GM18868 (cell line): ENCODE results near the gene STRA8.

Experiments used
- ATAC-seq: cut with Tn5 transposase; IDR thresholded peaks from one replicate; pipeline ENCODE4 v1.9.1; 2021; ENCODE audit warnings: mild to moderate bottlenecking, moderate library complexity; ENCODE audit not compliant: unreplicated experiment

STRA8 gene

DNA sequence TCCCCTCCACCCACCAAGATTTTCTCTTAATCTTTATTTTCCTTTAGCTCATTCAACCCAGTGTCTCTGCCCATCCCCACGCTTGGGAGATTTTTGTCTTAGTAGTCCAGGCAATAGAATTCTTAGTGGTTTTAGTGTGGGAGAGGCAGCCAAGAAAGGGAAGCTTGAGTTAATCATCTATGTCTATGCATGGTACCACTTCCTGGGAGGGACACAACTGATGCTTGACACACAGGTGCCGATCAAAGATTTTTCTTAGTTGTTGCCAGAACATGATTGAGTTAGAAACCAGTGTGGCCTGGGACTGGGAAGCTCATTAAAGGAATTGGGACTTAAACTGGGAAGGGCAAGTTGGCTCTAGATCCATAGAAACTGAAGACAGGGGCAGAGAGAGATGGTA is 3.1 kb downstream of the STRA8 start:
- ATAC-seq, result peak; percentile 58

DNA sequence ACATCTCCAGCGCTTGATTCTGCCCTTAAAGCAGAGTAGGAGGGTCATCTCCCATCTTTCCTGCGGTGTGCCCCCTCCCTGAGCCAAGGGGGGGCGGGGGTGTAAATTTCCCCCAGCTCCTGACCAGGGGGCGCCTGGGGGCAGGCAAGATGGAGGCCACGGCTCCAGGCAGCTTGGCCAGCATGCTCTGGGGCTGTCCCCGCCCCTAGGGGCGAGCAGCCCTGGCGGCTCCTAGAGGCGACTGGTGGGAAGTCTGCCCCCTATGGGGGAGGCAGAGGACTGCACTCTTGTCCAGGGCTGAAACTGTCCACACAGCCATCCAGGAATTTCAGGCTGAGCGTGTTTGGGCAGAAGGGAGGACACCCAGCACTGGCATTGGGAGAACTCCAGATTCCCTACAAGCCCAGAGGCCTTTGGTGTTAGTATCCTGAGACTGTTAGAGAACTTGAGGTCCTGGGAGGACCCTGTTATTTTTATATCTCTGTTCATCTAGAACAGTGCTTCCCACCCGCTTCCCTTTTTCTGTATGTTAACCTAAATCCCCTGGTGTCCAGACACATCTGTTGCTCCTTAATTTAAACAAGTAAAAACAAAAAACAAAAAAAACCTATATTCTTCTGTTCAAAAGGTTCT is 4.6 kb downstream of the STRA8 start:
- no peak for ATAC-seq

DNA sequence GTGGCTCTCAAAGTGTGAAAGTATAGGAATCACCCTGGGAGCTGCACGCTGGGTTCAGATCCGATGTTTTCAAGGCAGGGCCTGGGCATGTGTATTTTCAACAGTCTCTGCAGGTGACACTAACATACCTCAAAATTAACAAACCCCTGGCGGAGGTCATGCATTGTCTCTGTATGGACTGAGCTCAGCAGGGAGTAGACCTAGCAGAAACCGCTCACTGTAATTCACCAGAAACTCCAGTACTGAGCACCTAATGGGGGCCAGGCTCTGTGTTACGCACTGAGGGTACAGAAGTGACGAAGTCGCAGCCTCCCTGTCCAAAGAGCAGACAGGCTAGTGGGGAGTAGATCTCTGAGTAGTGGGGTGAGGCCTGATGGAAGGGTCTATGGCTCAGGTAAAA is 5.6 kb downstream of the STRA8 start:
- ATAC-seq, result no peak

DNA sequence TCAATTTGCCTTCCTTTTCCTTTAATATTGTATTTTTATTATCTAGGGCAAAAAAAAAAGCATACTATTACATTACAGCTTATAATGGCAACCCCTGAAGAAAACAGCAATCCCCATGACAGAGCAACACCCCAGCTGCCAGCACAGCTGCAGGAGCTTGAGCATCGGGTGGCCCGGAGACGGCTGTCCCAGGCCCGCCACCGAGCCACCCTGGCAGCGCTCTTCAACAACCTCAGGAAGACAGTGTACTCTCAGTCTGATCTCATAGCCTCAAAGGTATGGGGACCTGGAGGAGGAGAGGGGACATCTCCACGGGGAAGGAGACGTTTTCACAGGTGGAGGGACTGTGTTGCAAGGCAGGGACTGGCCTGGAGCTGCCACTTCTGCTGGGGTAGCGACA is 6.8 kb downstream of the STRA8 start:
- no peak for ATAC-seq

DNA sequence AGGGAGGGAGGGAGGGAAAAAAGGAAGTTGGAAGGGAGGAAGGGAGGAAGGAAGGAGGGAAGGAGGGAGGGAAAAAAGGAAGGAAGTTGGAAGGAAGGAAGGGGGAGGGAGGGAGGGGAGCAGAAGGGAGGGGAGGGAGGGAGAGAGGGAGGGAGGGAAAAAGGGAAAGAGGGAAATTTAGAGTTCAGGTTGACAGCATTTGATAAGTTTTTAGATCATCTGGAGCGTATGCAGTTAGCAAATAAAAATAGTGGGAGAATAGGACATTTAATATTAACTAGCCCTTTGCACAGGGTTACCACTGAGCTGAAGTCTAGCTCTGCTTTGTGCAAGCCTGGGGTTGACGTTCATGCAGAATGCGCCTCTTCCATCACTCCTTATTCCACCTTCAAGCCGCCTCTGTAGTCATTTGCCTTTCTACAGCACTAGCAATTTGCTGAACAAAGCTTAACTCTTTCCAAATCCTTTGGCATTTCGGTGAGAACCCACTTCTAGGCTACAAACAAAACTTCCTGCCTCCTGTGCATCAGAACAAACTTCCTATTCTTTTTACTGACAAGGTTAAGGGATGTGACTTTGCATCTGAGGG is 8.6 kb downstream of the STRA8 start:
- no peak for ATAC-seq

DNA sequence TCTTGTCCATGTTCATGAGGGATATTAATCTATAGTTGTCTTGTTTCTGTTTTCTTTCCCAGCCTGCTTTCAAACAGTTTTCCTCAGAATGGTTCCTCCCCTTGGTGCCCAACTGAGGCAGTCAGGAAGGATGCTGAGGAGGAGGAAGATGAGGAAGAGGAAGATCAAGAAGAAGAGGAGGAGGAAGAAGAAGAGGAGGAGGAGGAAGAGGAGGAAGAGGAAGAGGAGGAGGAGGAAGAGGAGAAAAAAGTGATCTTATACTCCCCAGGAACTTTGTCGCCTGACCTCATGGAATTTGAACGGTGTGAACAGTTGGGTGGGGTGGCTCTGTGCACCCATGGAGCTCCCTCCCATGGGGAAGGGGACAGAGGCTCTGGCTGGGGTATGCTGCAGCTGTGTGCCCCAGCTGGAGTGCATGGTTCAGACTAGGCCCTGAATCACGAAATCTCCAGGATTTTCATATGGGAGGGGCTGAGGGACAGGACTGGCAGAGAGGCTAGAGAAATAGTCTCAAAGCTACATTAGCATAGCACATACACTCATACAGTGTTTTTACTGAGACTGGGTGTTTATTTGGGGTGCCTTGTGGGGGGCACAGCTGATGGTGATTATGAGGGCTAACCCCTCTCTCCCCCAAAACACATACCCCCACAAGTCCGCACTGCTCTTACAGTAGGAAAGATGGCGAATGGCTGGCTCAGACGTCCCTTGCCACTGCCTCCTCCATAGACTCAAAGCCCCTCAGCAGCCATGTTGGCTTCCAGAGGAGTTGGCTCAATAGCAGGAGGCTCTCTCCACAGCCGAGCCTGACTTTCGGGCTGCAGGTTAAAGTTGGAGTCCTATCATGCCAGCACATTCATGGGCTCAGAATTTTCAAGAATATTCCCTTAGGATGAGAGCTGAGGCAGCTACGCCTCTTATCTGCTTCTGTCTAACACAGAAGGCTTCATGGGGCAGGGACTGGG is 11.9 kb downstream of the STRA8 start:
- ATAC-seq, result no peak

DNA sequence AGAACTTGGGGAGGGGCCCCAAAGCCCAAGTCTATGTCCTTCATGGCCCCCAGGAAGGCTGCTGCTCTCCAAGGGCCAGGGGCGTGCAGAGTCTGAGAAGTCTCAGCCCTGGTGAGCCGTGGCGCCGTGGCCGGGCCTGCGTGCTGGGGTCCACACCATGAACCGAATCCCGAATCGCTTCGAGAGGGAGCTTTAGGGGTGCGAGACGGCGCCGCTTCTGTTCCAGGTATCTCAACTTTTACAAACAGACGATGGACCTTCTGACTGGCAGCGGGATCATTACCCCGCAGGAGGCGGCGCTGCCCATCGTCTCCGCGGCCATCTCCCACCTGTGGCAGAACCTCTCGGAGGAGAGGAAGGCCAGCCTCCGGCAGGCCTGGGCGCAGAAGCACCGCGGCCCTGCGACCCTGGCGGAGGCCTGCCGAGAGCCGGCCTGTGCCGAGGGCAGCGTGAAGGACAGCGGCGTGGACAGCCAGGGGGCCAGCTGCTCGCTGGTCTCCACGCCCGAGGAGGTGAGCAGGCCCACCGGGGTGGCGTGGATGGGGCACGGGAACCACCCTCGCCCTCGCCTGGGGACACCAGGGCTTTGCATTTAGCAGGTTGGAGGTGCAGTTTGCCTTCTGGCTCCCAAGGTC is 12.7 kb downstream of the STRA8 start:
- ATAC-seq, result no peak

DNA sequence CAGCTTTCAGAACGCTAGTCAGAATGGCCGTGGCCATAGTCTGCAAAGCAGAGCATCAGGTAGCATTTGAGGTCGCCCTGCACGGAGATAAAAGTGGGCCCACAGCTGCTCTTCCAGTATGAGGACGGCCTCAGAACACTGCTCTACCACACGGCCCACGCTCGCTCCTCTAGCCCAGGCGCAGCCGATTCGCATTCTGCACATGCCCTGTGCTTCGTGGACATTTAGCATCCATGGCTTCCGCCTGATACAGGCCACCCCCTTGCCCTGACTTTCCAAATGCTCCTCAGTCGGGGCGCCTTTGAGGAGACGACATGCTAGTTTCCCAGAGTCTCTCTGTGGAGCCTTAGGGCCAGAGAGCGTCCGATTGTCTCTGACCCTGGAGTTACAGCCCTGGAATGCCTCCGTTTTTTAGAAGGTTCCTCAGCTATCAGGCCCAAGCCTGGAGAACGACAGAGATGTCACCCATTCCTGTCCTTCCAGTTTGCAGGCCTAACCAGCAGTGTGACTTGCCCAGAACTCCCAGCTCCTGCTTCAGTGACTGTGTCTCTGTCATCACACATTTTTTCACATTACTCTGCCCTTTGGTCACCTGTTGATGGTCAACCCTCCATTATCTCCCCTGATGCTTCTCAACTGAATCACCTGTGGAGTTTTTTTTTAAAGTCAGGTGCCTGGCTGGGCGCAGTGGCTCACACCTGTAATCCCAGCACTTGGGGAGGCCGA is 14.3 kb downstream of the STRA8 start:
- no peak for ATAC-seq

DNA sequence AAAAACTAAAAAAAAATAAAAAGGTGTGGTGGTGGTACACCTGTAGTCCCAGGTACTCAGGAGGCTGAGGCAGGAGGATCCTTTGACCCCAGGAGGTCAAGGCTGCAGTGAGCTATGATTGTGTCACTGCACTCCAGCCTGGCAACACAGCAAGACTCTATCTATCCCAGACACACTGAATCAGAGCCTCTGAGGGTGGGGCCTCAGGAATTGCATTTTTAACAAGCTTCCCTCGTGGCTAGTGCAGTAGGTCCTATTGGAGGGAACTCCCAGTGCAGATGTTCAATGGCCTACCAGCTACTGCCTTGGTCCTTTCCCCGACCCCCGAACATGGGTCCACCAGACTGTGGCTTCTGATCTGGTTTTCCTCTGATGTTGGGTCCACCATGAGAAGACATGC is 14.9 kb downstream of the STRA8 start:
- ATAC-seq, result no peak

DNA sequence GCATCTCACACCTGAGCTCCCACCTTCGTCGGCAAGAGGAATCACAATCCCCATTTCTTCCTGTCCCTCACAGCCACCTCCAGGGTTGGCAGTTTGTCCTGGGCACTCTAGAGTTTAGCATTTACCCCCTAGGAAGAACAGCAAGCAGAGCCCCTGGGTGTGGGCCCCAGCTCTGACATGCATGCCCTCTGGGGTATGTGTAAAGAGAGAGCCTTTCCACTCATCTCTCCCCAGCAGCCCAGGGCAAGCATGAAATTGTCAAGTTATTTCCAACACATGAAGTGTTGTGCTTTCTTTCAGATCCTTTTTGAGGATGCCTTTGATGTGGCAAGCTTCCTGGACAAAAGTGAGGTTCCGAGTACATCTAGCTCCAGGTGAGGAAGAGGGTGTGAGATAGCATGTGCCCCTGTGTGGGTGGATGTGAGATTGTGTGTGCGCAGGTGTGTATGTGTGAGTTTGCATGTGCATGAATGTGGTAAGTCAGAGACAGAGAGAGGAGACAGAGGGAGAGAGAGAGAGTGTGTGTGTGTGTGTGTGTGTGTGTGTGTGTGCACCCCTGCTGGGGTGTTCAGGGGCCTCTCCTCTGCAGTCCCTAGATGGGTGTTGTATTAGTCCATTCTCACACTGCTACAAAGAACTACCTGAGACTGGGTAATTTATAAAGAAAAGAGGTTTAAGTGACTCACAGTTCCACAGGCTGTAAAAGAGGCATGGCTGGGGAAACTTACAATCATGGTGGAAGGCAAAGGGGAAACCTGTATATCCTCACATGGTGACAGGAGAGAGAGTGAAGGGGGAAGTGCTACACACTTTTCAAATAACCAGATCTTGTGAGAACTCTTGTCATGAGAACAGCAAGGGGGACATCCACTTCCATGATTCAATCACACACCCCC is 18.1 kb downstream of the STRA8 start:
- ATAC-seq, result peak; percentile 60

DNA sequence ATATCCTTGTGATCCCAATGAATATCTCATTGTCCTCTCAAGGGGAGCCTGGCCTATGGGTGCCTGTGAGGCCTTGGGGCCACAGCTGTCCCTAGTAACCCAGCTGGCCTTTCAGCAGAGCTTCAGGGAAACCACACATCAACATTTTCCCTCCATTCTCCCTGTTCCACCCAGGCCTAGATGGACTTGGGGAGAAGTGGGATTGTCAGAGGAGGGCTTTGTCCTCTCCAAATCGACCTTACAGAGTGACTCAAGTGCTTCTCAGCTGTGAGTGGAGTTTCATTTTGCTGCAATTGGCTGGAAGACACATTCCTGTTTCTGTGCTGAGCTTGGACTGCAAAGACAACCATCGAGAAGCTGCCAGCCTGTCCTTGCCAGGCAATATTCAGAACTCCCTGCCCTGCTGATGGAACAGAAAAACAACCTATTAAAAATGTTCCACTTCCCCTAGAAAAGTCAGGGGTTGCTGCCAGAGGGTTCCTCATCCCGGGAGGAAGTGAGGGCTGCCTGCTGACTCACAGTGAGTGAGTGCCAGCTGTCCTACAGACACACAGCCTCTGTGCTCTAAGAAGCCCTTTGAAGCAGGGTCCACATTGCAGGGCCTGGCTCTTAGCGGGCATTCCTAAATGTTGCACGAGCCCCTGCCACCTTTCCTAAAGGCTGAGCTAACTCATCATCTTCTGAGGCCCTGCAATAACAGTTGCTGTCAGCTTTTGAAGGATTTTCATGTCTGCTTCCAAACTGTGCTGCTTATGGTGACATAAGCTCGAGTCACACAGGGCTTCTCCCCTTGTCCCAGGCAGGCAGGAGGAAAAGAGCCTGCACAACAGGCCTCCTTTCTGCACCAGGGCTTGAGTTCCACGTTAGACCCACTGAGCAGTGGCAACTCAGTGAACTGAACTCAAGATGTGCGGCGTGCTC is 20.5 kb downstream of the STRA8 start:
- no peak for ATAC-seq

DNA sequence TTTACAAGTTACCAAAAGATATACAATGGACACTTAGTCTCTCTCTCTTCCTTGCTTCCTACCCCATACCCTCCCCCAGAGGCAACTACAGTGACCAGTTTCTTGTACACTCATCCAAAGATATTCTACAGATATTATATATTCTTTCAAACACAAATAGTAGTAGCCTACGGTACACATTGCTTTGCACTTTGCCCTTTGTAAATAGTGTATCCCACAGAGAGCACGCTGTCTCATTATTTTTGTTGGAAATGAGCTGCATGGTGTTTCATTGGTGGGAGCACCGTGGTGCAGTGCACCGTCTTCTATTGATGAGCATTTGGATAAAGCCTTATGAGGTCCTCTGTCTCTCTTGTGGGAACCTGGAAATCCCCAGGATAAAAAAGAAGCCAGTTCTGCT is 24.2 kb downstream of the STRA8 start:
- no peak for ATAC-seq

DNA sequence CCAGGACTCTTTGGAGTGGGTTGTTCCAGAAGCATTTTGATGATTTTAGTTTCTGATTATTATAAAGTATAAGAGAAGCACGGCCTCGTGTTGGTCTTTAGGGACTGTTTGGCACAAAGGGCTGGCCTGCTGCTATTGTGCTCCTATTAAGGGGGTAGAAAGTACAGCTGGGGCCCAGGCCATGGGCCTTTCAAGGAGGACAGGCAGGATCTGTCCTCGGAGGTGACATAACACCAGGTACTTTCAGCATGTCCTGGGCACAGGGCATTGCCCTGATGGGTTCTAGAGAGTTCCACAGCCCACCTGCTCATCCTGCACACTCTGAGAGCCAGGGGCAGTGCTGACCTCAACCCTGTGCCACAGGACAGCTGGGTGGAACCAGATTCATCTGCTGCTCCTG is 24.9 kb downstream of the STRA8 start:
- no peak for ATAC-seq

DNA sequence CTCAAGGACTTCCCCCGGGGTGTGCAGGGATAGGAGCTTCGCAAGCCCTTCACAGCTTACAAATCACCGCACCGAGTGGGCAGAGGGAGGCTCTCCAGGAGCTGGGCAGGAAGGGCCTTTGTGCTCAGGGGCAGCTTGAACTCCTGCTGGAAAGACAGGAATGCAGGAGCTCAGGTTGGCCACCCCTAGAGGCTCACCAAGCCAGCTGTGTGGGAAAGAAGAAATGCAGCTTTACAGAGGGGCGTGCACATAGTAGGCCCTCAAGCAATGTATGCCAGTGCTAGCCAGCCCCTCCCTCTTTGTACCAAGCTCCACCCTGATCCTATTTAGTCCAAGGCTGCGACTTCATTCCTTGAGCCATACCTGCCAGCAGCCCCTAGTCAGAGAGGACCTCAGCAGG is 26.1 kb downstream of the STRA8 start:
- ATAC-seq, result no peak

DNA sequence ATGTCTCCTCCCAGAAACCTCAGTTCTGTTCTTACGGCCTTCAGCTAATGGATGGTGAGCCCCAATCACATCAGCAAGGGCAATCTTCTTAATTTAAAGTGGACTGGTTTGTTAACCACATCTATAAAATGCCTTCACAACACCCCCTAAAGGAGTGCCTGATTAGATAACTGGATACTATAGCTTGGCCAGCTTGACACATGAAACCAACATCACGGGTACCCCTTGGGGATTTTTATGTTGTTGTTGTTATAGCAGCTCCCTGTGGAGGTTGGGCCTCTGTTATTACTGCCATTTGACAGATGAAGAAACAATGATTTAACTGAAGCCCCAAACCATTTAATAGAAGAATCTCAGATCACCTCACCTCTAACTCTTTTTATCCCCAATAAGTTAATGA is 26.8 kb downstream of the STRA8 start:
- ATAC-seq, result no peak

DNA sequence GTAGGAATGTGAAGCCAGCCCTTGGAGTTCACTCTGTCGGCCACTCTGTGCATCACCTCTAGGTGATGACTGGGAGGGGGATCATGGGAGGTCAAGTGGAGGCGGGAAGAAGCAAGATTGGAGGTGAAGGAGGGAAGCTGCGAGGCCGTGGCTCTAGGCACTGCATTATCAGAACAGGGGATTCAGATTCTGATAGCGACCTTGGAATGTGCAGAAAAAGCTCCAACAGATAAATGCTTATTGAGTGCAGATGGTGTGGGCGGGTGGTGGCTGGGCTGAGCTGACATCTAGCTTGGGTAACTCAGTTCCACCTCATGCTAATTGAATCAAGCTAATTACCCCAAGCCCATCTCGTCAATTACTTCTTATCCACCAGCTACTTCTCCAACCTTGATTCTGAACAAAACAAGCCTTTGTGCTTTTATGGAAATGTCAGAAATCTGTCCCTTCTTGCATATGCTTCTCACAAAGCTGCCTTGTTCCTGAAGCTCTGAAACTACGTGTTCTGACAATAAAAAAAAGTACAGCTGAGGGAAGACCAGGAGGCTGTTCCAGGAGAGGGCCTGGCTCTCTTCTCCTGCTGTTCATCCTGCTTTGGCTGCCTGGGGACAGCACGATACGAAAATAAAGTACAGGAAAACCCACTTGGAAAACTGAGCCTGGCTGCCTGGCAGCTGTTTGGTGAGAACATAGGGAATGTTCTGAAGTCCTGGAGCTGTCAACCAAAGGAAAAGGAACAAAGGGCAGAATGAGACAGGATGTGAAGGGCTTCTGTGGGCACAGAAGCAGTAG is 27.5 kb downstream of the STRA8 start:
- no peak for ATAC-seq

DNA sequence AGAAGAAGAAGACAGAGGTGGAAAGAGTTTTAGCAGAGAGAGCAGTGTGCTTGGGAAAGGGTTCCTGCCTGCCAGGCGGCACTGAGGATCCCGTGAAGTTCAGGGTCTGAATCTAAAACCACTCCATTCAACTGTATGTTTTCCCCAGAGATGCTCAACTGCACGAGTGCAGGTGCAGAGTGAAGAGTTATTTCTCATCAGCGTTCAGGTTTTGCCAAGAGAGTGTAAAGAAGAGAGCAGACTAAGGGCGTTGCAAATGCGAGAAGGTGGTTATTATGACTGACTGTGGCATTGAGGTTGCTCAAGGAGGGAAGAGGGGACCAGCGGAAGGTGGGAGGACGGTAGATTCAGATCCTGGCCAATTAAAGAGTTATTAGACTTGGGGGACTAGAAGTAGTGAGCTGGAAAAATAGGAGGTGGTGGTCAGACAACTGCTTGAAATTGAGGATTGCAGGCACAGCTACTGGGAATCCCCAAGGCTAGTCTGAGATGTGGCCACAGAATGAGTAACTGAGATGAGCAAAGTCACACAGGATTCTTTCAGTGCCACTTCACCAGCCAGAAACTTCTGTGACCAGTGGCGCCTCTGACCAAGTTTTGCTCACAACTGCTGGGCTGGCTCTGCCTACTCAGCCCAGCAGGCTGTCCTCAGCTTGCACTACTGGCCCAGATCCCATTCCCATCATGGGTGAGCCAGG is 29.1 kb downstream of the STRA8 start:
- ATAC-seq, result peak; percentile 59
